Measurements from ENCODE around the gene MLLT10. TPM values are rescaled to one million over a fixed set of nuclear protein-coding genes. Genes with fewer than 3 reads are reported as not detected.

Gene MLLT10
- total and polyA plus RNA-seq, 2 of the 8 experiments (the other 6 are each of a cell fraction or from before 2014, with no cell fraction given), result 53.1 to 62.1 TPM

GRCh38 chr10:21614000-21614399 lies 80.0 kb downstream of the MLLT10 start (continued):
- TF ChIP-seq CHD7 (IDR thresholded peaks at IDR 0.05; ENCODE audit: insufficient replicate concordance, low read length), result no peak
- no peak for TF ChIP-seq TBP (IDR thresholded peaks at IDR 0.05; ENCODE audit: low read depth, low read length)
- TF ChIP-seq KDM1A (IDR thresholded peaks at IDR 0.05; ENCODE audit: borderline replicate concordance, low read length), result no peak
- TF ChIP-seq ZNF274 (IDR thresholded peaks at IDR 0.05; ENCODE audit: borderline replicate concordance, extremely low read depth, low read length), result no peak
- TF ChIP-seq ATF2 (IDR thresholded peaks at IDR 0.05; ENCODE audit: low read length), result no peak
- no peak for TF ChIP-seq ATF3 (IDR thresholded peaks at IDR 0.05; ENCODE audit: insufficient read depth, low read depth, low read length)
- TF ChIP-seq CEBPB (IDR thresholded peaks at IDR 0.05; ENCODE audit: low read depth, low read length), result no peak
